HG03354 (cell line): ENCODE data around the gene TEP1.
"Not testable (repeated sequence)": the region's sequence is repeated elsewhere in the genome, so short reads cannot be mapped to it uniquely, and the experiment has no call there.

Experiments used
- ATAC-seq: cut with Tn5 transposase; IDR thresholded peaks from one replicate; pipeline ENCODE4 v1.9.1; 2021; ENCODE audit warnings: mild to moderate bottlenecking; ENCODE audit not compliant: unreplicated experiment, poor library complexity, severe bottlenecking

Gene TEP1

GRCh38 chr14:20412876-20413743, at the start of gene TEP1:
Gene TEP1 (minus strand): TSS chr14:20413501. CDS start chr14:20408439, 5,062 bp downstream.
- ATAC-seq: peak; percentile 73

GRCh38 chr14:20461225-20462141, 48.2 kb upstream of the TEP1 start, which contains the start of gene PIP4P1:
Gene PIP4P1 (minus strand): TSS chr14:20461434. CDS start chr14:20461325, 109 bp downstream.
- peak; percentile 94 for ATAC-seq

GRCh38 chr14:20460458-20461224, 47.3 kb upstream of the TEP1 start:
- ATAC-seq: peak; percentile 16

GRCh38 chr14:20458031-20458789, 44.9 kb upstream of the TEP1 start:
- no peak for ATAC-seq

GRCh38 chr14:20456971-20457370, 43.7 kb upstream of the TEP1 start:
- no peak for ATAC-seq

GRCh38 chr14:20455355-20456300, 42.3 kb upstream of the TEP1 start:
- ATAC-seq: peak; percentile 64

- peak; percentile 89 for ATAC-seq
Measured at GRCh38 chr14:20454516-20455354, 41.4 kb upstream of the TEP1 start, which contains the start of the genes APEX1 and OSGEP. Gene APEX1 (plus strand): TSS chr14:20455226. CDS start chr14:20455646, 420 bp downstream. Gene OSGEP (minus strand): TSS chr14:20454812. CDS start chr14:20454683, 129 bp downstream.

- not testable (repeated sequence) for ATAC-seq
Measured at GRCh38 chr14:20452831-20453230, 39.5 kb upstream of the TEP1 start.

GRCh38 chr14:20446889-20447288, 33.6 kb upstream of the TEP1 start:
- no peak for ATAC-seq

GRCh38 chr14:20443650-20444049, 30.3 kb upstream of the TEP1 start:
- not testable (repeated sequence) for ATAC-seq

GRCh38 chr14:20441461-20441860, 28.2 kb upstream of the TEP1 start:
- ATAC-seq: no peak

- no peak for ATAC-seq
Measured at GRCh38 chr14:20440882-20441281, 27.6 kb upstream of the TEP1 start.

GRCh38 chr14:20440465-20440864, 27.2 kb upstream of the TEP1 start:
- ATAC-seq: no peak

- peak; percentile 60 for ATAC-seq
Measured at GRCh38 chr14:20438664-20439063, 25.4 kb upstream of the TEP1 start.

- no peak for ATAC-seq
Measured at GRCh38 chr14:20436363-20436755, 23.1 kb upstream of the TEP1 start.

- no peak for ATAC-seq
Measured at GRCh38 chr14:20435582-20436362, 22.5 kb upstream of the TEP1 start, which contains the start of gene KLHL33. Gene KLHL33 (minus strand): TSS chr14:20436166. CDS start chr14:20435811, 355 bp downstream.
